GM12878 (cell line): Measurements from ENCODE around the gene CNN3. TPM values are rescaled to one million over a fixed set of nuclear protein-coding genes. Genes with fewer than 3 reads are reported as not detected.

Experiments used
- ATAC-seq: fragments of 200-7000 bp; cut with Tn5 transposase; 3 replicates; pipeline ENCODE4 v1.9.1; 2020; ENCODE audit warnings: mild to moderate bottlenecking, moderate library complexity
- BruUV-seq: library from RNA; stranded (reverse); fragments of 400-500 nt; replicated peaks from 2 replicates; lab custom pipeline; 2021; lab: Mats Ljungman, UMichigan
- CTCF ChIA-PET: fragments of 300-600 bp; sonication (Branson Sonifier 250); formaldehyde crosslinking; extraction: SDS; loops from one replicate; lab custom pipeline; 2021; ENCODE audit warnings: inconsistent platforms; lab: Yijun Ruan, JAX
- POLR2A ChIA-PET: fragments of 350-600 bp; formaldehyde crosslinking; extraction: SDS; loops from one replicate; lab custom pipeline; 2021; ENCODE audit warnings: inconsistent platforms; lab: Charles Lee
- RAD21 ChIA-PET: fragments of 300-600 bp; sonication (Branson Sonifier 250); formaldehyde crosslinking; loops from one replicate; lab custom pipeline; 2023; ENCODE audit warnings: antibody characterized with exemption; ENCODE audit not compliant: unreplicated experiment; lab: Charles Lee
- SMC1A ChIA-PET: fragments of 300-600 bp; sonication (Branson Sonifier 250); formaldehyde crosslinking; loops from one replicate; lab custom pipeline; 2023; ENCODE audit not compliant: unreplicated experiment, uncharacterized antibody; lab: Charles Lee
- DNase-seq: peaks from one replicate; pipeline ENCODE4 v3.0.0-alpha.2; 2011; ENCODE audit warnings: low read depth, low spot score
- FAIRE-seq: peaks from 3 replicates; lab custom pipeline; 2011; peaks lifted over from hg19 to GRCh38; lab: Jason Lieb, UNC
- H2AFZ ChIP-seq: 2 replicates; pipeline ENCODE4 v1.6.0; 2011; ENCODE audit warnings: low read depth, low read length, control low read depth; ENCODE audit not compliant: control insufficient read depth
- H3K27ac ChIP-seq: 2 replicates; pipeline ENCODE4 v1.5.1; 2011; ENCODE audit warnings: control low read depth; ENCODE audit not compliant: control insufficient read depth, insufficient read depth
- H3K27me3 ChIP-seq, 2 experiments: replicated peaks in 1 of 2; 2 replicates each; pipeline versions ENCODE4 v1.6.0 to v1.6.1; 2011; ENCODE audit warnings: low read length in 1 of 2; ENCODE audit not compliant: control insufficient read depth in 2 of 2, insufficient read depth in 2 of 2
- H3K36me3 ChIP-seq, 2 experiments: 2 replicates each; pipeline ENCODE4 v1.5.1; 2011; ENCODE audit warnings: low read length in 1 of 2; ENCODE audit not compliant: control insufficient read depth in 2 of 2, insufficient read depth in 2 of 2
- H3K4me1 ChIP-seq: 2 replicates; pipeline ENCODE4 v1.6.1; 2011; ENCODE audit warnings: mild to moderate bottlenecking, low read length, moderate library complexity, mixed read lengths; ENCODE audit not compliant: control insufficient read depth, insufficient read depth
- H3K4me2 ChIP-seq: 2 replicates; pipeline ENCODE4 v1.6.0; 2011; ENCODE audit warnings: control low read depth; ENCODE audit not compliant: control insufficient read depth, insufficient read depth
- H3K4me3 ChIP-seq: fragments of 200-600 bp; sonication (generic); 2 replicates; pipeline ENCODE4 v1.5.1; 2016
- H3K79me2 ChIP-seq: 2 replicates; pipeline ENCODE4 v1.6.0; 2011; ENCODE audit warnings: low read length; ENCODE audit not compliant: control insufficient read depth, insufficient read depth
- H3K9ac ChIP-seq: 2 replicates; pipeline ENCODE4 v1.8.0; 2011; ENCODE audit warnings: low read length, control low read depth, mixed read lengths; ENCODE audit not compliant: control insufficient read depth, insufficient read depth
- H3K9me3 ChIP-seq: replicated peaks from 3 replicates; pipeline ENCODE4 v1.5.1; 2011; ENCODE audit warnings: mild to moderate bottlenecking, low read length; ENCODE audit not compliant: control insufficient read depth, insufficient read depth
- H4K20me1 ChIP-seq: 2 replicates; pipeline ENCODE4 v1.6.0; 2011; ENCODE audit not compliant: control insufficient read depth, insufficient read depth
- BACH1 ChIP-seq: fragments of 450-650 bp; IDR thresholded peaks from 2 replicates; pipeline ENCODE4 v1.6.1; 2017; ENCODE audit warnings: mild to moderate bottlenecking, borderline replicate concordance
- CBFB ChIP-seq: IDR thresholded peaks from 2 replicates; pipeline ENCODE4 v1.6.1; 2016; ENCODE audit warnings: antibody characterized with exemption, low read depth
- CREB1 ChIP-seq: IDR thresholded peaks from 2 replicates; pipeline ENCODE4 v1.6.1; 2012; ENCODE audit warnings: low read depth, mild to moderate bottlenecking, inconsistent platforms
- FOXK2 ChIP-seq: fragments of 450-650 bp; IDR thresholded peaks from 2 replicates; pipeline ENCODE4 v1.6.1; 2017; ENCODE audit warnings: mild to moderate bottlenecking, moderate library complexity
- KDM1A ChIP-seq: fragments of 200-600 bp; sonication (generic); IDR thresholded peaks from 2 replicates; pipeline ENCODE4 v1.6.1; 2016; ENCODE audit warnings: borderline replicate concordance
- KLF5 ChIP-seq: fragments of 450-650 bp; IDR thresholded peaks from 2 replicates; pipeline ENCODE4 v1.6.1; 2014; ENCODE audit warnings: mild to moderate bottlenecking; ENCODE audit not compliant: partially characterized antibody
- MEF2B ChIP-seq: fragments of 450-650 bp; IDR thresholded peaks from 2 replicates; pipeline ENCODE4 v1.6.1; 2018; ENCODE audit warnings: mild to moderate bottlenecking, moderate library complexity; ENCODE audit not compliant: partially characterized antibody, poor library complexity, severe bottlenecking
- NFXL1 ChIP-seq: fragments of 450-650 bp; IDR thresholded peaks from 2 replicates; pipeline ENCODE4 v1.6.1; 2017; ENCODE audit warnings: antibody characterized with exemption, mild to moderate bottlenecking, borderline replicate concordance
- NRF1 ChIP-seq: conservative IDR thresholded peaks from 2 replicates; pipeline ENCODE4 v1.6.1; 2011; ENCODE audit warnings: mild to moderate bottlenecking, low read depth, low read length, improper control_type of control experiment
- POLR2AphosphoS5 ChIP-seq: IDR thresholded peaks from 2 replicates; pipeline ENCODE4 v1.6.1; 2011; ENCODE audit warnings: mild to moderate bottlenecking, low read length, inconsistent platforms
- RUNX3 ChIP-seq: IDR thresholded peaks from 2 replicates; pipeline ENCODE4 v1.6.1; 2012; ENCODE audit warnings: low read length, inconsistent platforms
- SRF ChIP-seq, 2 experiments: IDR thresholded peaks; 2 replicates each; pipeline ENCODE4 v1.6.1; 2011; ENCODE audit warnings: low read depth in 2 of 2, low read length in 2 of 2, mild to moderate bottlenecking in 1 of 2, moderate library complexity in 1 of 2
- SUZ12 ChIP-seq: fragments of 200-600 bp; sonication (generic); IDR thresholded peaks from one replicate; pipeline ENCODE4 v1.6.1; 2018; ENCODE audit warnings: antibody characterized with exemption, mild to moderate bottlenecking; ENCODE audit not compliant: unreplicated experiment
- TCF3 ChIP-seq: IDR thresholded peaks from 2 replicates; pipeline ENCODE4 v1.6.1; 2012; ENCODE audit warnings: low read depth, mild to moderate bottlenecking, low read length, borderline replicate concordance; ENCODE audit not compliant: insufficient read depth
- ZBTB40 ChIP-seq: fragments of 450-650 bp; IDR thresholded peaks from 2 replicates; pipeline ENCODE4 v1.6.1; 2016; ENCODE audit warnings: mild to moderate bottlenecking, moderate library complexity, borderline replicate concordance
- ZNF24 ChIP-seq: fragments of 450-650 bp; IDR thresholded peaks from 2 replicates; pipeline ENCODE4 v1.6.1; 2017; ENCODE audit warnings: antibody characterized with exemption, mild to moderate bottlenecking
- ZNF622 ChIP-seq: fragments of 450-650 bp; IDR thresholded peaks from 2 replicates; pipeline ENCODE4 v1.6.1; 2017; ENCODE audit warnings: mild to moderate bottlenecking, inconsistent platforms
- ZZZ3 ChIP-seq: IDR thresholded peaks from 2 replicates; pipeline ENCODE4 v1.6.1; 2011; ENCODE audit warnings: low read depth; ENCODE audit not compliant: control insufficient read depth, insufficient read length
- WGBS: methylation state at CpG from one replicate; pipeline ENCODE4 v1.1.6; 2016; ENCODE audit warnings: low lambda C conversion rate; ENCODE audit not compliant: insufficient replicate concordance, insufficient coverage; ENCODE audit errors: missing lambda C conversion rate; 5-methylcytosine and 5-hydroxymethylcytosine counted together
- in situ Hi-C: fragments of 300-500 bp; cut with MboI; formaldehyde crosslinking; loops from 9 replicates; pipeline ENCODE4 v1.14.3; 2018; ENCODE audit warnings: mixed read lengths
- intact Hi-C: fragments of 100-400 bp; cut with micrococcal nuclease; formaldehyde crosslinking; loops from one replicate; pipeline ENCODE4 v1.14.2; 2022; ENCODE audit not compliant: unreplicated experiment
- polyA plus RNA-seq, 11 experiments: library from polyadenylated mRNA; depleted of rRNA in 4 of 11; unstranded in 6 of 11; stranded (reverse) in 5 of 11; fragments of >200 nt; fragmentation: Nextera tagmentation in 4 of 11; fragmentation: Illumina TruSeq in 1 of 11; extraction: Ambion mirVana in 4 of 11; extraction: Trizol in 1 of 11; gene quantifications; 1 replicate in 1 of 11; 2 replicates in 10 of 11; pipeline versions ENCODE4 v1.2.1 to v1.2.3, GENCODE V29; 2011 to 2016; ENCODE audit warnings: inconsistent platforms in 2 of 11, missing spikeins in 2 of 11, low read depth in 1 of 11
- total RNA-seq, 4 experiments: library from RNA; depleted of rRNA in 3 of 4; stranded (reverse); fragments of >200 nt in 3 of 4; fragmentation: Illumina TruSeq in 1 of 4; extraction: Trizol in 1 of 4; gene quantifications; 2 replicates each; pipeline versions ENCODE4 v1.2.1 to v1.2.3, GENCODE V29; 2013 to 2021
- TF ChIP-seq, protein P1 (sequence below): IDR thresholded peaks from 2 replicates; pipeline ENCODE4 v1.6.1; 2011; ENCODE audit warnings: mild to moderate bottlenecking, low read depth, low read length, moderate library complexity; ENCODE audit not compliant: insufficient replicate concordance

The CNN3 gene
- total and polyA plus RNA-seq, 10 of the 15 experiments (the other 5 are each of a cell fraction or from before 2014, with no cell fraction given), result 0.20 to 48.4 (median 34.3) TPM

- no peak for TF ChIP-seq ZNF622
- no peak for TF ChIP-seq KDM1A
- no peak for TF ChIP-seq MEF2B
- no peak for TF ChIP-seq TCF3
Measured at GRCh38 chr1:94971491-94971924, 44.6 kb upstream of the CNN3 start (continued).

GRCh38 chr1:94970783-94971182 lies 43.9 kb upstream of the CNN3 start:
- intact Hi-C loops, result no loop called here
- no peak overlapping the region for H3K4me3 ChIP-seq
- H3K4me1 ChIP-seq, result no peaks in the 10 kb centered on the region
- no peak overlapping the region for H3K4me2 ChIP-seq
- no peaks in the 10 kb centered on the region for H3K79me2 ChIP-seq
- BruUV-seq, result no TSS peak
- H2AFZ ChIP-seq, result no peak overlapping the region
- WGBS, result 63% methylated on average over 2 of the region's 2 CpGs
- ATAC-seq (no peak), FAIRE-seq (no peak), DNase-seq (no peak)
- ChIA-PET SMC1A (interaction anchor here (1.2 kb wide), 1 partner anchor 30 kb away, joined by 3 read pairs; no protein-coding TSS in a partner anchor), CTCF (no interaction called here), POLR2A (interaction anchor here (1.0 kb wide), 1 partner anchor 28 kb away, joined by 5 read pairs; no protein-coding TSS in a partner anchor), RAD21 (no interaction called here)
- H3K9ac ChIP-seq, result no peak overlapping the region
- no peaks in the 10 kb centered on the region for H3K27me3 ChIP-seq
- H3K9me3 ChIP-seq, result no peaks in the 10 kb centered on the region
- no peaks in the 10 kb centered on the region for H3K36me3 ChIP-seq
- no peaks in the 10 kb centered on the region for H4K20me1 ChIP-seq
- H3K27ac ChIP-seq, result no peak overlapping the region
- in situ Hi-C loops, result no loop called here
- TF ChIP-seq BACH1 (no peak), KLF5 (no peak), ZNF24 (no peak), CBFB (no peak), ZZZ3 (no peak), ZBTB40 (no peak), RUNX3 (no peak), POLR2AphosphoS5 (no peak), SUZ12 (no peak), NRF1 (no peak), NFXL1 (no peak), SRF (IDR thresholded peaks at IDR 0.05; ENCODE audit: low read depth in 2 of 2, low read length in 2 of 2) (no peak), CREB1 (no peak), FOXK2 (no peak)
- TF ChIP-seq, protein P1, sequence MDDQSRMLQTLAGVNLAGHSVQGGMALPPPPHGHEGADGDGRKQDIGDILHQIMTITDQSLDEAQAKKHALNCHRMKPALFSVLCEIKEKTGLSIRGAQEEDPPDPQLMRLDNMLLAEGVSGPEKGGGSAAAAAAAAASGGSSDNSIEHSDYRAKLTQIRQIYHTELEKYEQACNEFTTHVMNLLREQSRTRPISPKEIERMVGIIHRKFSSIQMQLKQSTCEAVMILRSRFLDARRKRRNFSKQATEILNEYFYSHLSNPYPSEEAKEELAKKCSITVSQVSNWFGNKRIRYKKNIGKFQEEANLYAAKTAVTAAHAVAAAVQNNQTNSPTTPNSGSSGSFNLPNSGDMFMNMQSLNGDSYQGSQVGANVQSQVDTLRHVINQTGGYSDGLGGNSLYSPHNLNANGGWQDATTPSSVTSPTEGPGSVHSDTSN, result no peak
